Measurements from ENCODE around the gene SAMD1. TPM values are rescaled to one million over a fixed set of nuclear protein-coding genes. Genes with fewer than 3 reads are reported as not detected.
A peak's percentile ranks its signal among the peaks of the same experiment; 100 is the strongest.

Gene SAMD1
- total RNA-seq, 1 experiment from 2014 or later = 62.2 TPM

DNA sequence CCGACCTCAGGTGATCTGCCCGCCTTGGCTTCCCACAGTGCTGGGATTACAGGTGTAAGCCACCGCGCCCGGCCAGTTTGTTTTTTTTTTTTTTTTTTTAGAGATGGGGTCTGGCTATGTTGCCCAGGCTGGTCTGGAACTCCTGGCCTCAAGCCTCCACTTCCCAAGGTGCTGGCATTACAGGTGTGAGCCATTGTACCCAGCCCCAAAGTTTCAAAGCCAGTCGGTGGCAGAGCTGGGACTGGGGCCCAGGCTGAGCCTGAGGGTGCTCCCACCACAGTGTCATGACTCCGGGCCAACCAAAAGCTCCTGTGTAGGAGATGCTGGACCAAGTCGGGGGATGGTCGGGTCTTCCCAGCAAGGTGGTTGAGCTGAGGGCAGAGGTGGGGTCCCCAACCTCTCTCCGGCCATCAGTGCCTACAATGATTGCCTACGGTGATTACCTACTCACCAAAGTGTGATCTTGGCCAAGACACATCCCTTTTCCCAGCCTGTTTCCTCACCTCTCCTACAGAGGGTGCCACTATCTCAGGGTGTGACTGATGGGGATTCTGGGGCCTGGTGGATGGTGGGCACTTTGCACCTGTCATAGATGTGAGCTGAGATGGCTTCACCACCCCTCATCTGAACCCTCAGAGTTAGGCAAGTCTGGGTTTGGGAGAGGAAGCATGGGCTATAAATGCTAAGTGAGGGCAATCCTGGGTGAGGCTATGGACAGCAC lies 5.9 kb upstream of the SAMD1 start:
- no peaks in the 10 kb centered on the region for H3F3A ChIP-seq (ENCODE audit: low read length, unreplicated experiment)
- H3K27ac ChIP-seq (ENCODE audit: low read length) = no peak overlapping the region
- no peak overlapping the region for H3K9ac ChIP-seq (ENCODE audit: low read length)
- H2AFZ ChIP-seq (ENCODE audit: low read length) = no peak overlapping the region
- H4K20me1 ChIP-seq (ENCODE audit: low read length) = no peaks in the 10 kb centered on the region
- no peak overlapping the region for H3K4me2 ChIP-seq (ENCODE audit: low read length)
- no peaks in the 10 kb centered on the region for H3K27me3 ChIP-seq (ENCODE audit: low read length)
- DNase-seq (no peak), ATAC-seq (peak; percentile 23; the same call in 1 of the 2 replicates)
- H3K9me2 ChIP-seq (replicated peaks; ENCODE audit: low read length) = no peaks in the 10 kb centered on the region
- CTCF ChIA-PET = interaction anchor here (0.7 kb wide), 1 partner anchor 24 kb away, joined by 3 read pairs; the partner anchor contains the start of gene MISP3
- H3K4me3 ChIP-seq (ENCODE audit: low read length) = no peak overlapping the region
- POLR2A ChIA-PET (ENCODE audit: unreplicated experiment) = no interaction called here
- no peaks in the 10 kb centered on the region for H3K79me2 ChIP-seq (ENCODE audit: low read length)
- H3K36me3 ChIP-seq (ENCODE audit: low read depth, low read length) = peaks cover 14% of the 10 kb centered on the region
- TF ChIP-seq EZH2phosphoT487 (IDR thresholded peaks at IDR 0.05; ENCODE audit: borderline replicate concordance, low read length) (no peak), CTCF (conservative IDR thresholded peaks at IDR 0.05; ENCODE audit: low read depth, low read length) (peak; percentile 49)
- peaks cover 7% of the 10 kb centered on the region; the same call in 1 of the 2 replicates for H3K9me3 ChIP-seq (ENCODE audit: low read length)
- intact Hi-C loops (cut with micrococcal nuclease) = no loop called here
- BruUV-seq (replicated peaks) = no TSS peak
- H3K4me1 ChIP-seq (ENCODE audit: insufficient read depth, low read length) = peaks cover 8% of the 10 kb centered on the region; the same call in 1 of the 2 replicates

GRCh38 chr19:14094854-14095253 lies 4.3 kb upstream of the SAMD1 start:
- no peak for DNase-seq
- H4K20me1 ChIP-seq (ENCODE audit: low read length) = no peaks in the 10 kb centered on the region

More at GRCh38 chr19:14094854-14095253, 4.3 kb upstream of the SAMD1 start:
- intact Hi-C loops (cut with micrococcal nuclease) = no loop called here
- Histone ChIP-seq H3K36me3 (ENCODE audit: low read depth, low read length) (peaks cover 6% of the 10 kb centered on the region; the same call in 1 of the 2 replicates), H3K79me2 (ENCODE audit: low read length) (no peaks in the 10 kb centered on the region), H3K27ac (ENCODE audit: low read length) (no peak overlapping the region), H3F3A (ENCODE audit: low read length, unreplicated experiment) (no peaks in the 10 kb centered on the region), H3K4me3 (ENCODE audit: low read length) (no peak overlapping the region), H3K9ac (ENCODE audit: low read length) (no peak overlapping the region), H3K9me3 (ENCODE audit: low read length) (peaks cover 7% of the 10 kb centered on the region; the same call in 1 of the 2 replicates), H3K27me3 (ENCODE audit: low read length) (no peaks in the 10 kb centered on the region), H2AFZ (ENCODE audit: low read length) (no peak overlapping the region), H3K9me2 (replicated peaks; ENCODE audit: low read length) (no peaks in the 10 kb centered on the region), H3K4me1 (ENCODE audit: insufficient read depth, low read length) (peaks cover 8% of the 10 kb centered on the region; the same call in 1 of the 2 replicates), H3K4me2 (ENCODE audit: low read length) (no peak overlapping the region)
- POLR2A ChIA-PET (ENCODE audit: unreplicated experiment) = no interaction called here
- no TSS peak for BruUV-seq (replicated peaks)
- CTCF ChIA-PET = no interaction called here
- no peak for ATAC-seq
- no peak for TF ChIP-seq CTCF (conservative IDR thresholded peaks at IDR 0.05; ENCODE audit: low read depth, low read length)
- TF ChIP-seq EZH2phosphoT487 (IDR thresholded peaks at IDR 0.05; ENCODE audit: borderline replicate concordance, low read length) = no peak
- no peak for TF ChIP-seq EZH2 (IDR thresholded peaks at IDR 0.05; ENCODE audit: low read length, unreplicated experiment)

Data from PC-3 (cell line).